K562 (cell line): ENCODE data around the gene C9orf153. TPM values are rescaled to one million over a fixed set of nuclear protein-coding genes. Genes with fewer than 3 reads are reported as not detected.

Source experiments
- ATAC-seq: fragments of 200-7000 bp; cut with Tn5 transposase; 3 replicates; pipeline ENCODE4 v1.9.1; 2020; ENCODE audit warnings: moderate library complexity
- BruUV-seq: library from RNA; stranded (reverse); fragments of 400-500 nt; replicated peaks from 2 replicates; lab custom pipeline; 2021; lab: Mats Ljungman, UMichigan
- CTCF ChIA-PET: fragments of 300-600 bp; formaldehyde crosslinking; extraction: SDS; loops from one replicate; lab custom pipeline; 2021; ENCODE audit warnings: low intra/inter-chr PET ratio; lab: Yijun Ruan, JAX
- POLR2A ChIA-PET: fragments of 300-600, 350-650 bp; sonication (Branson Sonifier 250); formaldehyde crosslinking; extraction: SDS; loops from one replicate; lab custom pipeline; 2021; ENCODE audit warnings: antibody characterized with exemption, inconsistent platforms; lab: Yijun Ruan, JAX
- DNase-seq, 4 experiments: peaks; one replicate each; pipeline versions ENCODE4 v3.0.0 to v3.0.0-alpha.2; 2011 to 2018; ENCODE audit warnings: low spot score in 3 of 4, mixed read lengths in 3 of 4; ENCODE audit errors: extremely low read depth in 1 of 4
- FAIRE-seq: peaks from 2 replicates; lab custom pipeline; 2011; peaks lifted over from hg19 to GRCh38; lab: Jason Lieb, UNC
- H2AFZ ChIP-seq: 2 replicates; pipeline ENCODE4 v1.6.0; 2011; ENCODE audit warnings: low read depth, low read length, control low read depth, inconsistent platforms
- H3K27ac ChIP-seq: fragments of 200-600 bp; 3 replicates; pipeline ENCODE4 v1.8.0; 2011; ENCODE audit warnings: low read depth, mild to moderate bottlenecking, control low read depth, inconsistent platforms, low read length, moderate library complexity, mixed read lengths; ENCODE audit errors: extremely low read depth
- H3K27me3 ChIP-seq, 2 experiments: fragments of 300-600 bp in 1 of 2; 2 replicates in 1 of 2; 3 replicates in 1 of 2; pipeline versions ENCODE4 v1.6.0 to v1.8.0; 2011; ENCODE audit warnings: inconsistent platforms in 2 of 2, low read length in 2 of 2, mild to moderate bottlenecking in 1 of 2, mixed read lengths in 1 of 2, moderate library complexity in 1 of 2; ENCODE audit not compliant: control insufficient read depth in 2 of 2, insufficient read depth in 2 of 2
- H3K36me3 ChIP-seq: fragments of 300-600 bp; 3 replicates; pipeline ENCODE4 v1.8.0; 2011; ENCODE audit warnings: mild to moderate bottlenecking, low read length, inconsistent platforms; ENCODE audit not compliant: control insufficient read depth, insufficient read depth
- H3K4me1 ChIP-seq, 2 experiments: fragments of 200-600 bp in 1 of 2; replicated peaks in 1 of 2; 2 replicates in 1 of 2; 3 replicates in 1 of 2; pipeline versions ENCODE4 v1.5.1 to v1.8.0; 2011; ENCODE audit warnings: inconsistent platforms in 2 of 2, low read length in 2 of 2, mild to moderate bottlenecking in 1 of 2, mixed read lengths in 1 of 2, moderate library complexity in 1 of 2; ENCODE audit not compliant: control insufficient read depth in 2 of 2, insufficient read depth in 2 of 2
- H3K4me2 ChIP-seq: 2 replicates; pipeline ENCODE4 v1.6.1; 2011; ENCODE audit warnings: low read length, control low read depth, inconsistent platforms, mixed read lengths; ENCODE audit not compliant: insufficient read depth
- H3K4me3 ChIP-seq: fragments of 200-600 bp; sonication (generic), shearing (Covaris generic); 2 replicates; pipeline ENCODE4 v1.5.1; 2016; ENCODE audit warnings: control low read depth, inconsistent platforms
- H3K79me2 ChIP-seq: fragments of 200-600 bp; 3 replicates; pipeline ENCODE4 v1.8.0; 2011; ENCODE audit warnings: low read length, inconsistent platforms; ENCODE audit not compliant: control insufficient read depth, insufficient read depth
- H3K9ac ChIP-seq, 2 experiments: 2 replicates each; pipeline versions ENCODE4 v1.6.0 to v1.6.1; 2011; ENCODE audit warnings: low read depth in 2 of 2, low read length in 2 of 2, control low read depth in 1 of 2, inconsistent platforms in 1 of 2, mild to moderate bottlenecking in 1 of 2, mixed read lengths in 1 of 2; ENCODE audit not compliant: insufficient read depth in 1 of 2
- H3K9me1 ChIP-seq: one replicate; pipeline ENCODE4 v1.6.0; 2011; ENCODE audit warnings: inconsistent platforms, mild to moderate bottlenecking, low read length, moderate library complexity; ENCODE audit not compliant: control insufficient read depth, insufficient read depth
- H3K9me3 ChIP-seq: replicated peaks from 2 replicates; pipeline ENCODE4 v1.5.1; 2011; ENCODE audit warnings: low read depth, low read length, inconsistent platforms; ENCODE audit not compliant: control insufficient read depth, insufficient read depth
- H4K20me1 ChIP-seq: replicated peaks from 2 replicates; pipeline ENCODE4 v1.6.1; 2011; ENCODE audit warnings: low read length, inconsistent platforms, mixed read lengths; ENCODE audit not compliant: control insufficient read depth, insufficient read depth
- BRCA1 ChIP-seq, 2 experiments: fragments of 450-650 bp in 1 of 2; sonication (generic) in 1 of 2; formaldehyde crosslinking in 1 of 2; IDR thresholded peaks; 2 replicates each; pipeline versions ENCODE4 v1.5.0 to v1.6.1; 2017 to 2020; ENCODE audit warnings: mild to moderate bottlenecking in 1 of 2, missing genetic modification reagents in 1 of 2
- CBX1 ChIP-seq: sonication (generic); IDR thresholded peaks from 2 replicates; pipeline ENCODE4 v1.6.1; 2016; ENCODE audit warnings: antibody characterized with exemption, low read depth, mild to moderate bottlenecking
- FOXJ2 ChIP-seq: fragments of 200-800 bp; sonication (Bioruptor generic); IDR thresholded peaks from 2 replicates; pipeline ENCODE4 v1.6.1; 2016; ENCODE audit warnings: missing genetic modification characterization, missing compliant biosample characterization
- PHF20 ChIP-seq: fragments of 450-650 bp; IDR thresholded peaks from 2 replicates; pipeline ENCODE4 v1.6.1; 2018; ENCODE audit not compliant: partially characterized antibody
- SMARCA5 ChIP-seq: fragments of 450-650 bp; IDR thresholded peaks from 2 replicates; pipeline ENCODE4 v1.6.1; 2016
- ZFP1 ChIP-seq: fragments of 450-650 bp; formaldehyde crosslinking; IDR thresholded peaks from 2 replicates; pipeline ENCODE4 v1.4.0; 2020; ENCODE audit warnings: mild to moderate bottlenecking, mixed read lengths
- ZKSCAN8 ChIP-seq: fragments of 200-800 bp; sonication (Bioruptor generic); IDR thresholded peaks from 2 replicates; pipeline ENCODE4 v1.6.1; 2016; ENCODE audit warnings: missing genetic modification characterization, missing compliant biosample characterization
- ZNF224 ChIP-seq: sonication (generic); formaldehyde crosslinking; IDR thresholded peaks from 2 replicates; pipeline ENCODE4 v1.8.0; 2022; ENCODE audit warnings: mild to moderate bottlenecking, missing genetic modification reagents
- WGBS: fragments of 100-300 bp; shearing (Covaris generic); methylation state at CpG from one replicate; pipeline ENCODE4 v1.1.6; 2016; ENCODE audit warnings: low coverage, mixed read lengths; ENCODE audit not compliant: insufficient coverage; ENCODE audit errors: missing lambda C conversion rate; 5-methylcytosine and 5-hydroxymethylcytosine counted together
- in situ Hi-C: fragments of 300-500 bp; cut with MboI; formaldehyde crosslinking; loops from 4 replicates; pipeline ENCODE4 v1.15.0; 2018; ENCODE audit warnings: inconsistent platforms, mixed read lengths
- intact Hi-C: fragments of 100-400 bp; cut with micrococcal nuclease; formaldehyde crosslinking; loops from 2 replicates; pipeline ENCODE4 v1.14.2; 2022
- polyA plus RNA-seq, 8 experiments: library from polyadenylated mRNA; depleted of rRNA in 4 of 8; stranded (reverse) in 5 of 8; unstranded in 3 of 8; fragments of >200 nt; fragmentation: Nextera tagmentation in 2 of 8; fragmentation: Illumina TruSeq in 1 of 8; extraction: Ambion mirVana in 2 of 8; extraction: Trizol in 1 of 8; gene quantifications; 2 replicates each; pipeline versions ENCODE4 v1.2.1 to v1.2.3, GENCODE V29; 2011 to 2014; ENCODE audit warnings: inconsistent platforms in 1 of 8, missing spikeins in 1 of 8
- total RNA-seq, 7 experiments: library from RNA; depleted of rRNA in 6 of 7; stranded (reverse); fragments of >200 nt in 6 of 7; fragmentation: Illumina TruSeq in 2 of 7; extraction: Trizol in 2 of 7; gene quantifications; 2 replicates each; pipeline versions ENCODE4 v1.2.1 to v1.2.3, GENCODE V29; 2011 to 2021; ENCODE audit warnings: low replicate concordance in 1 of 7
- TF ChIP-seq, protein P1 (sequence below), 2 experiments: fragments of 450-650 bp; IDR thresholded peaks; 2 replicates each; pipeline ENCODE4 v1.6.1; 2018; ENCODE audit warnings: mild to moderate bottlenecking in 2 of 2, low read depth in 1 of 2; ENCODE audit not compliant: partially characterized antibody in 2 of 2

Gene C9orf153
- total and polyA plus RNA-seq, 9 of the 15 experiments (the other 6 are each of a cell fraction or from before 2014, with no cell fraction given): 0.07 to 1.2 (median 0.11) TPM; not detected in 5

GRCh38 chr9:86274821-86275643 is 15.6 kb upstream of the C9orf153 start:
- no peak for DNase-seq
- Histone ChIP-seq H3K9ac (no peak overlapping the region), H4K20me1 (peaks cover 3% of the 10 kb centered on the region; the same call in 1 of the 2 replicates), H3K9me3 (no peaks in the 10 kb centered on the region), H3K9me1 (no peaks in the 10 kb centered on the region), H3K36me3 (peaks cover 72% of the 10 kb centered on the region), H3K4me1 (peaks cover 4 to 6% of the 10 kb centered on the region in 2 experiments; a peak in 4 of 5 replicates), H3K4me2 (no peak overlapping the region), H3K27ac (no peak overlapping the region), H3K27me3 (no peaks in the 10 kb centered on the region), H2AFZ (no peak overlapping the region), H3K79me2 (peaks cover 62% of the 10 kb centered on the region), H3K4me3 (no peak overlapping the region)
- in situ Hi-C loops: no loop called here
- intact Hi-C loops: no loop called here
- TF ChIP-seq BRCA1 (IDR thresholded peaks at IDR 0.05): no peak
- TF ChIP-seq BRCA1 (CRISPR knock-in tag; IDR thresholded peaks at IDR 0.05): no peak
- no peak for TF ChIP-seq FOXJ2 (tag)
- no peak for TF ChIP-seq ZNF224
- TF ChIP-seq ZFP1 (CRISPR knock-in tag): no peak
- no peak for TF ChIP-seq ZKSCAN8 (CRISPR knock-in tag)
- TF ChIP-seq, protein P1, sequence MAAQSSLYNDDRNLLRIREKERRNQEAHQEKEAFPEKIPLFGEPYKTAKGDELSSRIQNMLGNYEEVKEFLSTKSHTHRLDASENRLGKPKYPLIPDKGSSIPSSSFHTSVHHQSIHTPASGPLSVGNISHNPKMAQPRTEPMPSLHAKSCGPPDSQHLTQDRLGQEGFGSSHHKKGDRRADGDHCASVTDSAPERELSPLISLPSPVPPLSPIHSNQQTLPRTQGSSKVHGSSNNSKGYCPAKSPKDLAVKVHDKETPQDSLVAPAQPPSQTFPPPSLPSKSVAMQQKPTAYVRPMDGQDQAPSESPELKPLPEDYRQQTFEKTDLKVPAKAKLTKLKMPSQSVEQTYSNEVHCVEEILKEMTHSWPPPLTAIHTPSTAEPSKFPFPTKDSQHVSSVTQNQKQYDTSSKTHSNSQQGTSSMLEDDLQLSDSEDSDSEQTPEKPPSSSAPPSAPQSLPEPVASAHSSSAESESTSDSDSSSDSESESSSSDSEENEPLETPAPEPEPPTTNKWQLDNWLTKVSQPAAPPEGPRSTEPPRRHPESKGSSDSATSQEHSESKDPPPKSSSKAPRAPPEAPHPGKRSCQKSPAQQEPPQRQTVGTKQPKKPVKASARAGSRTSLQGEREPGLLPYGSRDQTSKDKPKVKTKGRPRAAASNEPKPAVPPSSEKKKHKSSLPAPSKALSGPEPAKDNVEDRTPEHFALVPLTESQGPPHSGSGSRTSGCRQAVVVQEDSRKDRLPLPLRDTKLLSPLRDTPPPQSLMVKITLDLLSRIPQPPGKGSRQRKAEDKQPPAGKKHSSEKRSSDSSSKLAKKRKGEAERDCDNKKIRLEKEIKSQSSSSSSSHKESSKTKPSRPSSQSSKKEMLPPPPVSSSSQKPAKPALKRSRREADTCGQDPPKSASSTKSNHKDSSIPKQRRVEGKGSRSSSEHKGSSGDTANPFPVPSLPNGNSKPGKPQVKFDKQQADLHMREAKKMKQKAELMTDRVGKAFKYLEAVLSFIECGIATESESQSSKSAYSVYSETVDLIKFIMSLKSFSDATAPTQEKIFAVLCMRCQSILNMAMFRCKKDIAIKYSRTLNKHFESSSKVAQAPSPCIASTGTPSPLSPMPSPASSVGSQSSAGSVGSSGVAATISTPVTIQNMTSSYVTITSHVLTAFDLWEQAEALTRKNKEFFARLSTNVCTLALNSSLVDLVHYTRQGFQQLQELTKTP (IDR thresholded peaks at IDR 0.05; ENCODE audit: low read depth in 1 of 2, partially characterized antibody in 2 of 2): no peak
- TF ChIP-seq SMARCA5: no peak
- TF ChIP-seq PHF20: no peak
- no peak for TF ChIP-seq CBX1
- POLR2A ChIA-PET: interaction anchor here (0.7 kb wide), 1 partner anchor 14 kb away, joined by 3 read pairs; no protein-coding TSS in a partner anchor
- CTCF ChIA-PET: no interaction called here
- ATAC-seq: no peak
- no peak for FAIRE-seq
- 78% methylated on average over 6 of the region's 7 CpGs for WGBS
- no TSS peak for BruUV-seq
